K562 (cell line): ENCODE measurements around the gene CACTIN. TPM values are rescaled to one million over a fixed set of nuclear protein-coding genes. Genes with fewer than 3 reads are reported as not detected.

Source experiments
- ARID3A ChIP-seq: IDR thresholded peaks from 2 replicates; pipeline ENCODE4 v1.6.1; 2012; ENCODE audit warnings: low read depth, low read length, improper control_type of control experiment, borderline replicate concordance
- BRD4 ChIP-seq: fragments of 200-600 bp; sonication (generic); IDR thresholded peaks from 2 replicates; pipeline ENCODE4 v1.6.1; 2017; ENCODE audit warnings: inconsistent platforms
- EP400 ChIP-seq: fragments of 450-650 bp; IDR thresholded peaks from 2 replicates; pipeline ENCODE4 v1.6.1; 2017; ENCODE audit warnings: antibody characterized with exemption, mild to moderate bottlenecking, moderate library complexity
- FOSL1 ChIP-seq: fragments of 200-800 bp; sonication (Bioruptor generic); conservative IDR thresholded peaks from 2 replicates; pipeline ENCODE4 v1.6.1; 2016; ENCODE audit warnings: missing genetic modification characterization, missing compliant biosample characterization
- GABPB1 ChIP-seq: sonication (generic); formaldehyde crosslinking; IDR thresholded peaks from 2 replicates; pipeline ENCODE4 v1.8.0; 2022; ENCODE audit warnings: mild to moderate bottlenecking, missing genetic modification reagents
- HINFP ChIP-seq: fragments of 450-650 bp; conservative IDR thresholded peaks from 2 replicates; pipeline ENCODE4 v1.6.1; 2016; ENCODE audit warnings: missing genetic modification characterization, low read depth, mild to moderate bottlenecking, control low read depth, missing compliant biosample characterization
- KAT7 ChIP-seq: sonication (generic); formaldehyde crosslinking; IDR thresholded peaks from 2 replicates; pipeline ENCODE4 v1.8.0; 2022; ENCODE audit warnings: missing genetic modification reagents, mild to moderate bottlenecking, borderline replicate concordance
- KDM1A ChIP-seq, 2 experiments: fragments of 450-650 bp; IDR thresholded peaks; 2 replicates each; pipeline ENCODE4 v1.6.1; 2016; ENCODE audit warnings: mild to moderate bottlenecking in 2 of 2
- NCOR1 ChIP-seq: fragments of 450-650 bp; IDR thresholded peaks from 2 replicates; pipeline ENCODE4 v1.6.1; 2016; ENCODE audit warnings: mild to moderate bottlenecking, moderate library complexity
- PHF8 ChIP-seq: fragments of 200-600 bp; sonication (generic); IDR thresholded peaks from 2 replicates; pipeline ENCODE4 v1.6.1; 2012; ENCODE audit warnings: mixed run types, mild to moderate bottlenecking, inconsistent platforms, low read length, moderate library complexity, borderline replicate concordance
- POLR2H ChIP-seq: IDR thresholded peaks from 2 replicates; pipeline ENCODE4 v1.6.1; 2016; ENCODE audit warnings: missing genetic modification characterization, low read depth, mild to moderate bottlenecking, control low read depth, missing compliant biosample characterization, moderate library complexity
- TSC22D4 ChIP-seq: fragments of 450-650 bp; IDR thresholded peaks from 2 replicates; pipeline ENCODE4 v1.6.1; 2016; ENCODE audit warnings: missing genetic modification characterization, missing biosample characterization, control low read depth
- polyA plus RNA-seq, 8 experiments: library from polyadenylated mRNA; depleted of rRNA in 4 of 8; stranded (reverse) in 5 of 8; unstranded in 3 of 8; fragments of >200 nt; fragmentation: Nextera tagmentation in 2 of 8; fragmentation: Illumina TruSeq in 1 of 8; extraction: Ambion mirVana in 2 of 8; extraction: Trizol in 1 of 8; gene quantifications; 2 replicates each; pipeline versions ENCODE4 v1.2.1 to v1.2.3, GENCODE V29; 2011 to 2014; ENCODE audit warnings: inconsistent platforms in 1 of 8, missing spikeins in 1 of 8
- total RNA-seq, 7 experiments: library from RNA; depleted of rRNA in 6 of 7; stranded (reverse); fragments of >200 nt in 6 of 7; fragmentation: Illumina TruSeq in 2 of 7; extraction: Trizol in 2 of 7; gene quantifications; 2 replicates each; pipeline versions ENCODE4 v1.2.1 to v1.2.3, GENCODE V29; 2011 to 2021; ENCODE audit warnings: low replicate concordance in 1 of 7
- TF ChIP-seq, protein P1 (sequence below): fragments of 250-450 bp; sonication (Bioruptor Pico); IDR thresholded peaks from 2 replicates; pipeline ENCODE4 v1.4.0; 2020; ENCODE audit warnings: mild to moderate bottlenecking
- TF ChIP-seq, protein P2 (sequence below): sonication (generic); formaldehyde crosslinking; IDR thresholded peaks from 2 replicates; pipeline ENCODE4 v1.8.0; 2022; ENCODE audit warnings: mild to moderate bottlenecking, low read depth, missing genetic modification reagents
- TF ChIP-seq, protein P3 (sequence below), 3 experiments: fragments of 200-800 bp in 1 of 3; fragments of 250-450 bp in 1 of 3; fragments of 450-650 bp in 1 of 3; sonication (Bioruptor Pico) in 1 of 3; sonication (Bioruptor generic) in 1 of 3; formaldehyde crosslinking in 1 of 3; IDR thresholded peaks; 2 replicates each; pipeline versions ENCODE4 v1.6.1 to v1.8.0; 2016 to 2022; ENCODE audit warnings: mild to moderate bottlenecking in 2 of 3, missing genetic modification characterization in 2 of 3, missing compliant biosample characterization in 1 of 3, moderate library complexity in 1 of 3

CACTIN gene
- total and polyA plus RNA-seq, 9 of the 15 experiments (the other 6 are each of a cell fraction or from before 2014, with no cell fraction given), result 0.15 to 49.2 (median 15.0) TPM

DNA sequence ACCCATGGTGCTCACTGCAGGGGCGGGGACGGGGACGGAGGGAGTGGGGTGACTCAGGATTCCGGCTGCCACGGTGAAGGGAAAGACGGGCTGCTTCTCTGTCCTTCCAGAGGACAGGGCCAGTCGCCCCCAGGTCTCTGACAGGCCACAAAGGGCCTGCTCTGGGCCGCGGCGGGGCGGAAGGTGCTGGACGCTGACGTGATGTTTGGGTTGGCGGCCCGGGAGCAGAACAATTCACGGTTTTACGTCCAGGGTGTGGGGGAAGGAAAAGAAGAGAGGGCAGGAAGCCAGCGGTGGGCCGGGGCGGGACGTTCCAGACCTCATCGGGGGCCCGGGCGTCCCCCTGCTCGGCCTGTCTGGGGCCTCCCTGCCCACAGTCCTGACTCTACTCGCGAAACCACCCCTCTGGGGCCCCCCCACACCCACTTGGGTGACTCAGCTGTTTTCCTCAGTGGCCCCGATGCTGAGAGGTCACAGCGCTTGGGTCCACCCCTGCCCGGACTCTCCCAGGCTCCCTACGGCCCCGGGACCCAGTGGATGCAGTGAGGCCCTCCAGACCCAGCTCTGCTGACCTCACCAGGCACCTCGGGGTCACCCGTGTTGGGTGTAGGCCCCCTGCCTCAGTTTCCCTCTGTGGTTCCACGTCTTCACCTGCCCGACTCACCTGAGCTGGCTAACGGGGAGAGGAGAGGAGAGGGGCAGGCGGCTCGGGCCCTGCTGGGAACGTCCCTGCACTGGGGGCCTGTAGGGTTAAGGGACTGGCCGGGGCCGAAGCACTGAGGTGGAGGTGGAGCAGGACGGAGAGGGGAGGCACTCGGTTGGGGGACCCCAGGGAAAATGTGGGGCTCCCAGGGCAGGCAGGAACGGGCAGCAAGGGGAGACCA is 44.4 kb upstream of the CACTIN start (continued):
- TF ChIP-seq KAT7 (CRISPR knock-in tag) (peak; percentile 46; the same call in 1 of the 2 replicates), EP400 (peak; percentile 42; the same call in 1 of the 2 replicates), FOSL1 (tag) (peak; percentile 18), BRD4 (peak; percentile 55; the same call in 1 of the 2 replicates), TSC22D4 (tag) (no peak), GABPB1 (CRISPR knock-in tag) (peak; percentile 33; the same call in 1 of the 2 replicates), POLR2H (tag) (0 out of 2 replicates have a peak, but pooled peaks have one; percentile 16), KDM1A (IDR thresholded peaks at IDR 0.05) (0 out of 4 replicates have a peak, but pooled peaks of 1 of the 2 experiments have one; percentile 26), NCOR1 (peak; percentile 54; the same call in 1 of the 2 replicates), PHF8 (peak; percentile 45; the same call in 1 of the 2 replicates), HINFP (tag) (0 out of 2 replicates have a peak, but pooled peaks have one; percentile 30), ARID3A (no peak)
- TF ChIP-seq, protein P1, sequence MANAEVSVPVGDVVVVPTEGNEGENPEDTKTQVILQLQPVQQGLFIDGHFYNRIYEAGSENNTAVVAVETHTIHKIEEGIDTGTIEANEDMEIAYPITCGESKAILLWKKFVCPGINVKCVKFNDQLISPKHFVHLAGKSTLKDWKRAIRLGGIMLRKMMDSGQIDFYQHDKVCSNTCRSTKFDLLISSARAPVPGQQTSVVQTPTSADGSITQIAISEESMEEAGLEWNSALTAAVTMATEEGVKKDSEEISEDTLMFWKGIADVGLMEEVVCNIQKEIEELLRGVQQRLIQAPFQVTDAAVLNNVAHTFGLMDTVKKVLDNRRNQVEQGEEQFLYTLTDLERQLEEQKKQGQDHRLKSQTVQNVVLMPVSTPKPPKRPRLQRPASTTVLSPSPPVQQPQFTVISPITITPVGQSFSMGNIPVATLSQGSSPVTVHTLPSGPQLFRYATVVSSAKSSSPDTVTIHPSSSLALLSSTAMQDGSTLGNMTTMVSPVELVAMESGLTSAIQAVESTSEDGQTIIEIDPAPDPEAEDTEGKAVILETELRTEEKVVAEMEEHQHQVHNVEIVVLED (CRISPR knock-in tag), result 0 out of 2 replicates have a peak, but pooled peaks have one; percentile 29
- TF ChIP-seq, protein P2, sequence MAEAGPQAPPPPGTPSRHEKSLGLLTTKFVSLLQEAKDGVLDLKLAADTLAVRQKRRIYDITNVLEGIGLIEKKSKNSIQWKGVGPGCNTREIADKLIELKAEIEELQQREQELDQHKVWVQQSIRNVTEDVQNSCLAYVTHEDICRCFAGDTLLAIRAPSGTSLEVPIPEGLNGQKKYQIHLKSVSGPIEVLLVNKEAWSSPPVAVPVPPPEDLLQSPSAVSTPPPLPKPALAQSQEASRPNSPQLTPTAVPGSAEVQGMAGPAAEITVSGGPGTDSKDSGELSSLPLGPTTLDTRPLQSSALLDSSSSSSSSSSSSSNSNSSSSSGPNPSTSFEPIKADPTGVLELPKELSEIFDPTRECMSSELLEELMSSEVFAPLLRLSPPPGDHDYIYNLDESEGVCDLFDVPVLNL, result 0 out of 2 replicates have a peak, but pooled peaks have one; percentile 55
- TF ChIP-seq, protein P3, sequence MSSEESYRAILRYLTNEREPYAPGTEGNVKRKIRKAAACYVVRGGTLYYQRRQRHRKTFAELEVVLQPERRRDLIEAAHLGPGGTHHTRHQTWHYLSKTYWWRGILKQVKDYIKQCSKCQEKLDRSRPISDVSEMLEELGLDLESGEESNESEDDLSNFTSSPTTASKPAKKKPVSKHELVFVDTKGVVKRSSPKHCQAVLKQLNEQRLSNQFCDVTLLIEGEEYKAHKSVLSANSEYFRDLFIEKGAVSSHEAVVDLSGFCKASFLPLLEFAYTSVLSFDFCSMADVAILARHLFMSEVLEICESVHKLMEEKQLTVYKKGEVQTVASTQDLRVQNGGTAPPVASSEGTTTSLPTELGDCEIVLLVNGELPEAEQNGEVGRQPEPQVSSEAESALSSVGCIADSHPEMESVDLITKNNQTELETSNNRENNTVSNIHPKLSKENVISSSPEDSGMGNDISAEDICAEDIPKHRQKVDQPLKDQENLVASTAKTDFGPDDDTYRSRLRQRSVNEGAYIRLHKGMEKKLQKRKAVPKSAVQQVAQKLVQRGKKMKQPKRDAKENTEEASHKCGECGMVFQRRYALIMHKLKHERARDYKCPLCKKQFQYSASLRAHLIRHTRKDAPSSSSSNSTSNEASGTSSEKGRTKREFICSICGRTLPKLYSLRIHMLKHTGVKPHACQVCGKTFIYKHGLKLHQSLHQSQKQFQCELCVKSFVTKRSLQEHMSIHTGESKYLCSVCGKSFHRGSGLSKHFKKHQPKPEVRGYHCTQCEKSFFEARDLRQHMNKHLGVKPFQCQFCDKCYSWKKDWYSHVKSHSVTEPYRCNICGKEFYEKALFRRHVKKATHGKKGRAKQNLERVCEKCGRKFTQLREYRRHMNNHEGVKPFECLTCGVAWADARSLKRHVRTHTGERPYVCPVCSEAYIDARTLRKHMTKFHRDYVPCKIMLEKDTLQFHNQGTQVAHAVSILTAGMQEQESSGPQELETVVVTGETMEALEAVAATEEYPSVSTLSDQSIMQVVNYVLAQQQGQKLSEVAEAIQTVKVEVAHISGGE (CRISPR knock-in tag; IDR thresholded peaks at IDR 0.05), result peak in 1 of 3 experiments; percentile 90; a peak in 2 of 6 replicates
